Measurements from ENCODE around the gene CUL3. TPM values are rescaled to one million over a fixed set of nuclear protein-coding genes. Genes with fewer than 3 reads are reported as not detected.

Gene CUL3
- total RNA-seq, 1 donor: 26.1 TPM

DNA sequence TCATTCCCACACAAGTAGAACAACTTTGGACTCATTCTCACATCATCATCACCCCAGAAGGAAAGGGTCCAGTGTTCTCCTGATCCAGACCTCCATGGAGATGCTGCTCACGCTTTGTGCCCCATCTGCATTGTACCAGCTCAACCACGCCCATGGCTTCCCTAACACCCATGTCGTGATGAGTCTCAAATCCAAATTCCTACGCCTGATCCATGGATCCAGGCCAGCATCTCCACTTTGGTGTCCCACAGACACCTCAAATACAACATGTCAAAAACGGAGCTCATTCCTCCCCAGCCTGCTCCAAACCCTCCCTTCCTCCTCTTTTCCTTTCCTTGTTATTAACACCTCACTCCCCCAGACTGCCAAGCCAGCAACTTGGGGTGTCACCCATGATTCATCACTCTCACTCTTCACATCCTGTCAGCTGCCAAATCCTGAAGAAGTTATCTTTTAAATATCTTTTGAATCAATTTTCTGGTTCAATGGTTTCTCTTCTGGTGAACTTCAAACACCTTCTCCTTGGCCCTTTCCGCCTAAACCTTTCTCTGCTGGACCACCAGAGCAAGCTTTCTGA lies 153.1 kb downstream of the CUL3 start:
- no peak for DNase-seq (ENCODE audit: low read depth in 2 of 3, low spot score in 2 of 3)

DNA sequence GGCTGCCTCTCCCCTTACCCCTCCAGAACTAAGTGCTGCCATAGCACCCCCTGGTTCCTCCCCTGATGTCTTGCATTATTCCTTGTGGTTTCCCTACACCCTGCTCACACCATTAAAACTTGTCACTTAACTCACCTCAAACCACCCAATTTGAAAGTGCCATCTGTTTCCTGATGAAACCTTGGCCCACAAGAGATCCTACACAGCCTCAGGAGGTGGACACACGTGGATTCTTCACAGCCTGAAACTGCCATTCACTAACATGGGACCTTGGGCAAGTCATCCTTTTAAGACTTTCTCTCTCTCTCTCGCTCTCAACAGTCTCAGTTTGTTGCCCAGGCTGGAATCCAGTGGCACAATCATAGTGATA lies 155.7 kb downstream of the CUL3 start:
- DNase-seq (ENCODE audit: low read depth in 2 of 3, low spot score in 2 of 3): peak in 2 of 3 donors; percentile 87 to 96

DNA sequence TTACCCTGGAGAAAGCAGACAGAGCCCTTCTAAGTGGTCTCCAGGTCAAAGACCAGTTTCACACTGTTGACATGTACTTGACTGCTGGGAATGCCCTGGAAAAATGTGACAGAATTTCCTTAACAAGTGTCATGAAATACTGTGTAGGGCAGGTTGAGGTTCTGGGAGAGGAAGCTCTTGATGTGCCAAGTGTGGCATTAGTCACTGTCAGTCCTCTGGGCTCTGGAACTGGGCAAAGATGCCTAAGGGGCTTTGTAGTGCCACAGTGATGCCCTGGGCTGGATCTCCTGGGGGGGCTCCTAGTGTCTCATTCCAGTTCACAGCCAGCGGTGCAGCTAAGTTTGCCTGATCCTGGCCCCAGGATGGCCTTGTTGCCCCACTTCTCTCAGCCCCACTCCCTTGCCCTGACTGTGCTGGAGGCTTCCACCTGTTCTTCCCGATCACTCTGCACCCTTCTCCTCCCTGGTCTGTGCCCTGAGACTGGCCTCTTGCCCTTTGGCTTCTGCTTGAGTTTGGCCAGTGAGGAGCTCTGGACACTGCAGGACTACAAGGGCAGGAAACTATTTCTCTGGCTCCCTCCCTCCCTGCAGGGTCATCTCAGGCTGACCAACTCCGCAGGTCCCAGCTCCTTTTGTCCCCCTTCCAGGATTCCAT lies 156.2 kb downstream of the CUL3 start:
- DNase-seq (ENCODE audit: low read depth in 2 of 3, low spot score in 2 of 3): peak in 1 of 3 donors; percentile 36

DNA sequence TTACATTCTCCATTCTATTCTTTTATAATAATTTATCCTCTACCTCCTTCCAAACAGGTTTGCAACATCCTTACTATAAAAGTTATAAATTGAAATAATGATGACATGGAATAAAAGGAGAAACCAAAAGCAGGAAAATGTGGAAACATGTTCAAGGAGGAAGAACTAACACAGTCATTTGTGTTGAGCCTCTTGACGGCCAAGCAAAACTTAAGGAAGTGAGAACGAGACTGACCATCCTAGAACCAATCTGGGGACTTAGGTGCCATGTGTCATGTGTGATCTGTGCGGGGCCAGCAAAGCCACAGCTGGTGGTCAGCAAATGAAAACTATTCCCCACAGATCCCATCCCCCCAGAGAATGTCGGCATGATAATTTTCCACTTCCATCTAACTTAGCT lies 157.7 kb downstream of the CUL3 start:
- DNase-seq (ENCODE audit: low read depth in 2 of 3, low spot score in 2 of 3): no peak

DNA sequence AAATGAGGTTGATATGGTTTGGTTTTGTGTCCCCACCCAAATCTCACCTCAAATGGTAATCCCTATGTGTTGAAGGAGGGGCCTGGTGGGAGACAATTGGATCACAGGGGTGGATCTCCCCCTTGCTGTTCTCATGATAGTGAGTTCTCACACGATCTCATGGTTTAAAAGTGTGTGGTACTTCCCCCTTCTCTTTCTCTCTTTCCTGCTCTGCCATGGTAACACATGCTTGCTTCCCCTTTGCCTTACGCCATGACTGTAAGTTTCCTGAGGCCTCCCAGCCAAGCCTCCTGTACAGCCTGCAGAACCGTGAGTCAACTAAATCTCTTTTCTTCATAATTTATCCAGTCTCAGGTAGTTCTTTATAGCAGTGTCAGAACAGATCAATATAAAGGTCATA lies 158.5 kb downstream of the CUL3 start:
- peak in 2 of 3 donors; percentile 27 to 46 for DNase-seq (ENCODE audit: low read depth in 2 of 3, low spot score in 2 of 3)

DNA sequence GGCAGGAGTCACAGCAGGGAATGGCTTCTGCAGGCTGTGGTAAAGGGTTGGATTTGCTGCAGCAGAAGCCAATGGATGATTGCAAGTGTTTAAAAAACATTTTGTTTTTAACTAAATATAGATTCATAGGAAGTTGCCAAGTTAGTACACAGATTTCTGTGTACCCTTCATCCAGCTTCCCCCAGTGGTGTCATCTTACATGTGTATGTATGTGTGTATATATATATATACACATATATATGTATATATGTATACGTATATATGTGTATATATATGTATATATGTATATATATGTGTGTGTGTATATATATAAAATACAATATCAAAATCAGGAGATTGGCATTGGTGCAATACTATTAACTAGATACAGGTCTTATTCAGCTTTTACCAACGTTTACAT lies 164.1 kb downstream of the CUL3 start:
- no peak for DNase-seq (ENCODE audit: low read depth in 2 of 3, low spot score in 2 of 3)

Other genes with a start within 250 kb of the CUL3 start
- gene FAM124B, start 183.3 kb downstream of the CUL3 start, total RNA-seq: 46.3 TPM
- gene CCDC195, start 131.0 kb upstream of the CUL3 start, total RNA-seq: not detected